Lung (tissue), 12 donors: ENCODE results near the gene SLC25A12. TPM values are rescaled to one million over a fixed set of nuclear protein-coding genes. Genes with fewer than 3 reads are reported as not detected.

Experiments used
- ATAC-seq: fragments of 200-7000 bp; cut with Tn5 transposase; one replicate; pipeline ENCODE4 v1.9.1; 2020; ENCODE audit warnings: moderate number of reproducible peaks; ENCODE audit not compliant: insufficient read depth, low FRiP score
- DNase-seq, 3 donors: peaks; one replicate each; pipeline ENCODE4 v3.0.0-alpha.2; 2013 to 2017
- H3K27ac ChIP-seq, 2 donors: one replicate each; pipeline ENCODE4 v1.5.1; 2013; ENCODE audit warnings: mild to moderate bottlenecking in 2 of 2, moderate library complexity in 2 of 2, control low read depth in 1 of 2, inconsistent platforms in 1 of 2, low read depth in 1 of 2, low read length in 1 of 2
- H3K27me3 ChIP-seq, 3 donors: one replicate each; pipeline ENCODE4 v1.5.1; 2013; ENCODE audit warnings: low read length in 2 of 3; ENCODE audit not compliant: control insufficient read depth in 3 of 3, insufficient read depth in 3 of 3
- H3K36me3 ChIP-seq, 4 donors: one replicate each; pipeline ENCODE4 v1.5.1; 2013; ENCODE audit warnings: low read length in 4 of 4, mild to moderate bottlenecking in 1 of 4, moderate library complexity in 1 of 4; ENCODE audit not compliant: control insufficient read depth in 4 of 4, insufficient read depth in 4 of 4
- H3K4me1 ChIP-seq, 5 donors: one replicate each; pipeline ENCODE4 v1.5.1; 2013; ENCODE audit warnings: low read length in 5 of 5, mild to moderate bottlenecking in 2 of 5, moderate library complexity in 1 of 5; ENCODE audit not compliant: control insufficient read depth in 5 of 5, insufficient read depth in 5 of 5
- H3K4me3 ChIP-seq: one replicate; pipeline ENCODE4 v1.5.1; 2013; ENCODE audit warnings: mild to moderate bottlenecking, control low read depth, moderate library complexity
- H3K9ac ChIP-seq, 2 donors: one replicate each; pipeline ENCODE4 v1.5.1; 2013; ENCODE audit warnings: low read length in 2 of 2, control low read depth in 1 of 2; ENCODE audit not compliant: insufficient read depth in 1 of 2
- H3K9me3 ChIP-seq, 4 donors: one replicate each; pipeline ENCODE4 v1.5.1; 2013; ENCODE audit warnings: low read length in 3 of 4, mild to moderate bottlenecking in 1 of 4, moderate library complexity in 1 of 4; ENCODE audit not compliant: control insufficient read depth in 4 of 4, insufficient read depth in 3 of 4
- CTCF ChIP-seq: IDR thresholded peaks from 2 replicates; pipeline ENCODE4 v1.5.1; 2012; ENCODE audit warnings: mild to moderate bottlenecking; ENCODE audit errors: control extremely low read depth, extremely low read depth
- WGBS, 2 donors: extraction: QIAGEN DNeasy Blood & Tissue Kit; methylation state at CpG; one replicate each; pipeline ENCODE4 v1.1.7; 2013; 5-methylcytosine and 5-hydroxymethylcytosine counted together
- polyA plus RNA-seq, 2 donors: library from polyadenylated mRNA; stranded (reverse); fragments of 200-250 nt; gene quantifications; one replicate each; pipeline ENCODE4 v1.2.1, GENCODE V29; 2013
- total RNA-seq, 2 donors: library from RNA; depleted of rRNA in 1 of 2; stranded (reverse); fragments of >200 nt in 1 of 2; gene quantifications; one replicate each; pipeline ENCODE4 v1.2.1, GENCODE V29; 2014 to 2021
- donor health status: control.
- donor health status: control.
- donor health status: Bipolar disorder and iron deficiency.
- donor health status: healthy.
- donor health status: DM: yes; HTN: yes; CAD: no.

Gene SLC25A12
- total and polyA plus RNA-seq, 4 donors, result 6.9 to 22.4 (median 14.2) TPM

GRCh38 chr2:171824086-171824485 is 70.0 kb downstream of the SLC25A12 start:
- H3K4me3 ChIP-seq, result no peak overlapping the region
- WGBS, 2 donors, result 66 to 87% methylated on average over 1 of the region's 1 CpG
- no peak overlapping the region for H3K9ac ChIP-seq
- H3K27me3 ChIP-seq, result no peaks in the 10 kb centered on the region
- DNase-seq (no peak), ATAC-seq (no peak)
- TF ChIP-seq CTCF, result no peak
- no peaks in the 10 kb centered on the region for H3K9me3 ChIP-seq
- no peaks in the 10 kb centered on the region for H3K4me1 ChIP-seq
- no peak overlapping the region for H3K27ac ChIP-seq
- peaks cover 0 to 7% (median 2%) of the 10 kb centered on the region in 4 donors for H3K36me3 ChIP-seq

- DNase-seq (no peak), ATAC-seq (no peak)
- peaks cover 0 to 7% (median 2%) of the 10 kb centered on the region in 4 donors for H3K36me3 ChIP-seq
- H3K9ac ChIP-seq, result no peak overlapping the region
- H3K9me3 ChIP-seq, result no peaks in the 10 kb centered on the region
- H3K27me3 ChIP-seq, result no peaks in the 10 kb centered on the region
- no peak overlapping the region for H3K27ac ChIP-seq
- TF ChIP-seq CTCF, result no peak
- 42 to 58% methylated on average over 1 of the region's 1 CpG for WGBS, 2 donors
- H3K4me1 ChIP-seq, result no peaks in the 10 kb centered on the region
- H3K4me3 ChIP-seq, result no peak overlapping the region
These were observed 71.3 kb downstream of the SLC25A12 start for GRCh38 chr2:171822525-171823322.

- 98 to 100% methylated on average over 1 of the region's 1 CpG for WGBS, 2 donors
- Histone ChIP-seq H3K9me3 (no peaks in the 10 kb centered on the region), H3K36me3 (peaks cover 0 to 3% (median 0%) of the 10 kb centered on the region in 4 donors), H3K4me1 (no peaks in the 10 kb centered on the region), H3K27ac (no peak overlapping the region), H3K27me3 (no peaks in the 10 kb centered on the region), H3K9ac (no peak overlapping the region), H3K4me3 (no peak overlapping the region)
- ATAC-seq (no peak), DNase-seq (no peak)
- TF ChIP-seq CTCF, result no peak
These were observed 74.6 kb downstream of the SLC25A12 start for GRCh38 chr2:171819453-171819852.

GRCh38 chr2:171814883-171815282 is 79.2 kb downstream of the SLC25A12 start:
- peaks cover 0 to 3% (median 0%) of the 10 kb centered on the region in 4 donors for H3K36me3 ChIP-seq
- H3K27me3 ChIP-seq, result no peaks in the 10 kb centered on the region
- peaks cover 0 to 17% (median 3%) of the 10 kb centered on the region in 5 donors for H3K4me1 ChIP-seq
- H3K9me3 ChIP-seq, result no peaks in the 10 kb centered on the region
- DNase-seq, result no peak
- WGBS, 2 donors, result 94 to 95% methylated on average over 5 of the region's 5 CpGs
- no peak overlapping the region for H3K4me3 ChIP-seq
- no peak for ATAC-seq
- no peak overlapping the region for H3K9ac ChIP-seq
- no peak for TF ChIP-seq CTCF
- H3K27ac ChIP-seq, result no peak overlapping the region
